ENCODE data around the gene CCDC93. TPM values are rescaled to one million over a fixed set of nuclear protein-coding genes. Genes with fewer than 3 reads are reported as not detected.

CCDC93 gene
- total RNA-seq, 4 donors from 2014 or later = 11.6 to 55.6 (median 23.9) TPM

- H3K27me3 ChIP-seq = no peaks in the 10 kb centered on the region
- TF ChIP-seq EP300 (IDR thresholded peaks at IDR 0.05) (no peak), POLR2AphosphoS5 (IDR thresholded peaks at IDR 0.05) (no peak), POLR2A (IDR thresholded peaks at IDR 0.05) (no peak), CTCF (IDR thresholded peaks at IDR 0.05) (no peak)
- H3K4me3 ChIP-seq = no peak overlapping the region
- no peak overlapping the region for H3K27ac ChIP-seq
- DNase-seq (ENCODE audit: low spot score in 2 of 2) = no peak
- WGBS = 73% methylated on average over 4 of the region's 4 CpGs
- H3K36me3 ChIP-seq = peaks cover 68% of the 10 kb centered on the region
- no peaks in the 10 kb centered on the region for H3K9me3 ChIP-seq
- no peaks in the 10 kb centered on the region for H3K4me1 ChIP-seq
Measured at GRCh38 chr2:117967977-117968718, 45.7 kb downstream of the CCDC93 start.

- TF ChIP-seq POLR2AphosphoS5 (IDR thresholded peaks at IDR 0.05) (no peak), EP300 (IDR thresholded peaks at IDR 0.05) (no peak)
- WGBS = 100% methylated on average over 1 of the region's 1 CpG
Measured at GRCh38 chr2:117963446-117963845, 50.4 kb downstream of the CCDC93 start.

GRCh38 chr2:117961201-117961600 is 52.7 kb downstream of the CCDC93 start:
- Histone ChIP-seq H3K9me3 (no peaks in the 10 kb centered on the region), H3K27ac (no peak overlapping the region), H3K4me3 (no peak overlapping the region), H3K27me3 (no peaks in the 10 kb centered on the region), H3K4me1 (no peaks in the 10 kb centered on the region), H3K36me3 (peaks cover 50% of the 10 kb centered on the region)
- no peak for TF ChIP-seq POLR2A (IDR thresholded peaks at IDR 0.05)
- TF ChIP-seq POLR2AphosphoS5 (IDR thresholded peaks at IDR 0.05) = no peak
- WGBS = 99% methylated on average over 3 of the region's 3 CpGs
- DNase-seq (ENCODE audit: low spot score in 2 of 2) = no peak

More at GRCh38 chr2:117963446-117963845, 50.4 kb downstream of the CCDC93 start:
- Histone ChIP-seq H3K4me3 (no peak overlapping the region), H3K27ac (no peak overlapping the region), H3K27me3 (no peaks in the 10 kb centered on the region), H3K36me3 (peaks cover 46% of the 10 kb centered on the region), H3K9me3 (no peaks in the 10 kb centered on the region), H3K4me1 (no peaks in the 10 kb centered on the region)
- DNase-seq (ENCODE audit: low spot score in 2 of 2) = no peak

GRCh38 chr2:117960231-117960630 is 53.6 kb downstream of the CCDC93 start:
- 91% methylated on average over 4 of the region's 4 CpGs for WGBS
- no peak overlapping the region for H3K27ac ChIP-seq

GRCh38 chr2:117958186-117958585 is 55.7 kb downstream of the CCDC93 start:
- no peak for DNase-seq (ENCODE audit: low spot score in 2 of 2)
- Histone ChIP-seq H3K9me3 (no peaks in the 10 kb centered on the region), H3K27me3 (no peaks in the 10 kb centered on the region), H3K4me3 (no peak overlapping the region), H3K36me3 (peaks cover 69% of the 10 kb centered on the region), H3K27ac (no peak overlapping the region), H3K4me1 (no peaks in the 10 kb centered on the region)
- no peak for TF ChIP-seq CTCF (IDR thresholded peaks at IDR 0.05)
- no peak for TF ChIP-seq POLR2AphosphoS5 (IDR thresholded peaks at IDR 0.05)
- no peak for TF ChIP-seq EP300 (IDR thresholded peaks at IDR 0.05)
- 84% methylated on average over 5 of the region's 5 CpGs for WGBS

More at GRCh38 chr2:117960231-117960630, 53.6 kb downstream of the CCDC93 start:
- Histone ChIP-seq H3K27me3 (no peaks in the 10 kb centered on the region), H3K4me3 (no peak overlapping the region), H3K9me3 (no peaks in the 10 kb centered on the region), H3K4me1 (no peaks in the 10 kb centered on the region), H3K36me3 (peaks cover 58% of the 10 kb centered on the region)
- TF ChIP-seq EP300 (IDR thresholded peaks at IDR 0.05) = no peak
- no peak for TF ChIP-seq CTCF (IDR thresholded peaks at IDR 0.05)
- TF ChIP-seq POLR2AphosphoS5 (IDR thresholded peaks at IDR 0.05) = no peak
- no peak for TF ChIP-seq POLR2A (IDR thresholded peaks at IDR 0.05)
- no peak for DNase-seq (ENCODE audit: low spot score in 2 of 2)

GRCh38 chr2:117957616-117958015 is 56.3 kb downstream of the CCDC93 start:
- Histone ChIP-seq H3K9me3 (no peaks in the 10 kb centered on the region), H3K4me1 (no peaks in the 10 kb centered on the region), H3K27ac (no peak overlapping the region), H3K4me3 (no peak overlapping the region), H3K36me3 (peaks cover 75% of the 10 kb centered on the region), H3K27me3 (no peaks in the 10 kb centered on the region)
- no peak for TF ChIP-seq POLR2AphosphoS5 (IDR thresholded peaks at IDR 0.05)
- TF ChIP-seq CTCF (IDR thresholded peaks at IDR 0.05) = no peak
- no peak for TF ChIP-seq POLR2A (IDR thresholded peaks at IDR 0.05)
- WGBS = 87% methylated on average over 1 of the region's 1 CpG
- DNase-seq (ENCODE audit: low spot score in 2 of 2) = no peak
